ENCODE results near the gene LAGE3.

LAGE3 gene

GRCh38 chrX:154433605-154434004, 45.5 kb downstream of the LAGE3 start:
- ChIA-PET POLR2A (ENCODE audit: low non-redundant PET) (no interaction called here), CTCF (no interaction called here)
- no peak for DNase-seq (ENCODE audit: low spot score)
- TF ChIP-seq CTCF (conservative IDR thresholded peaks at IDR 0.05; ENCODE audit: low read depth): no peak
- H3K27ac ChIP-seq: peak overlapping the region; percentile 12; the same call in 1 of the 2 replicates

DNA sequence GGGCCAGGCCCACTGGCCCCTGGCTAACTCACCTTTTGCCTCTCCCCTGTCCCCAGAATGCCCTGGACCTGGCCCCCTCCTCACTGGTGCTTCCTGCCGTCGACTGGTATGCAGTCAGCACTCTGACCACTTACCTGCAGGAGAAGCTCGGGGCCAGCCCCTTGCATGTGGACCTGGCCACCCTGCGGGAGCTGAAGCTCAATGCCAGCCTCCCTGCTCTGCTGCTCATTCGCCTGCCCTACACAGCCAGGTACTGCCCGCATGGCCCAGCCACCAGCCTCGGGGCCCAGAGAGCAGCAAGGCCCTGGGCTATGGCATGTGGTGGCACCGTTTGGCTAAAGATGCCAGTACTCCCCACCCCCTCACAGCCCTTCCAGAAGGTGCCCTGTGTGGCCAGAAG, 46.9 kb downstream of the LAGE3 start:
- ChIA-PET CTCF (no interaction called here), POLR2A (ENCODE audit: low non-redundant PET) (no interaction called here)
- no peak for DNase-seq (ENCODE audit: low spot score)
- peak overlapping the region; percentile 10; the same call in 1 of the 2 replicates for H3K27ac ChIP-seq
- no peak for TF ChIP-seq CTCF (conservative IDR thresholded peaks at IDR 0.05; ENCODE audit: low read depth)

DNA sequence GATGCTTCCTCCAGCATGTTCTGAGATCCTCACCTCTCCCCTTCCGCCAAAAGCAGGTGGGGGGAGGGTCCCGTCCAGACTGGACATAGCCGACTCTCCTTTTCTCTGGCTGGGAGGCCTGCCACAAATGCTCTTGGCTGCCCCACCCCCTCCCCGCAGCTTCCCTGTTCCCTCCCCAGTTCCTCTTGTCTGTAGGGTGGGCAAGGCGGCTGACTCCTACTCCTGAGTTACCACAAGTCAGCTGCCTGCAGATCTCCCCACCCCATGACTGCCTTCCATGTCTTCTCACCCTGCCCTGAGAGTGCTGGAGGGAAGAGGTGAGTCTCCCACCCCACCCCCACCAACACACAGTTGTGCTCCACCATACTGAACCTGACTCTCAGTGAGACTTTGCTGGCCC, 47.7 kb downstream of the LAGE3 start:
- no peak for TF ChIP-seq CTCF (conservative IDR thresholded peaks at IDR 0.05; ENCODE audit: low read depth)
- CTCF ChIA-PET: no interaction called here
- no peak for DNase-seq (ENCODE audit: low spot score)
- peak overlapping the region; percentile 22 for H3K27ac ChIP-seq
- POLR2A ChIA-PET (ENCODE audit: low non-redundant PET): interaction anchor here (1.4 kb wide), 1 partner anchor 33 kb away, joined by 4 read pairs; the partner anchor contains the start of gene RPL10

DNA sequence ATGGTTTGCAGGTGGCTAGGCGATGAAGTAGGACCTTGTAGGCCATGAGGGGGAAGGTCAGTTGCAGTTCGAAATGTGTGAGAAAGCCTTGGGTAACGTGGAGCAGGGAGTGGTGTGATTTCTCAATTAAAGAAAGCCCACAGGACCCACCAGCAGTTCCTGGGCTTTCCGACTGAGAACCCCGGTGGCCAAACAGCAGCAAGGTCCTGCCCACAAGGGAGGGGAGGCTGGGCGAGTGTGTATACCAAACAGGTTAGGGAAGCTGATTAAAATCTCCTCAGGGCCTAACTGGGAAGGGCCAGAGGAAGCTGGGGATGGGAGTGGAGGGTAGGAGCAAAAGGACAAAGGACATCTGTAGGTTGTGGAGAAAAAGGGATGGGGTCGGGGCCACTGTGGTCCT, 48.2 kb downstream of the LAGE3 start:
- no peak for DNase-seq (ENCODE audit: low spot score)
- no peak for TF ChIP-seq CTCF (conservative IDR thresholded peaks at IDR 0.05; ENCODE audit: low read depth)
- ChIA-PET POLR2A (ENCODE audit: low non-redundant PET) (interaction anchor here (1.4 kb wide), 1 partner anchor 33 kb away, joined by 4 read pairs; the partner anchor contains the start of gene RPL10), CTCF (no interaction called here)
- H3K27ac ChIP-seq: peak overlapping the region; percentile 22

DNA sequence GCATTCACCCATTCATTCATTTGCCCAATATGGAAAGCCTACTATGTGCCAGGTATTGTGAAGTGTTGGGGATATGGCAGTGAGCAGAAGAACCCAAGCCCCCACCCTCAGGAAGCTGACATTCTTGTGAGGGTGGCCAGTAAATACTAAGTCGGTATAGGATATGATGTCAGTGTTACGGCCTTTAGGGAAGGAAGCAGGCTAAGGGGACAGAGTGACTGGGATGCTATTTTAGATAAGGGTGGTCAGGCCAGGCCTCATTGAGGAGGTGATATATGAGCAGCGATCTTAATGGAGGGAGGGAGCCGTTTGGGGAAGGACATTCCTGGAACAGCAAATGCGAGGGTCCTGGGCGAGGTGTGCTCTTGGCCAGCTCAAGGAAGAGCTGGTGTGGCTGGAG, 48.6 kb downstream of the LAGE3 start:
- CTCF ChIA-PET: no interaction called here
- POLR2A ChIA-PET (ENCODE audit: low non-redundant PET): interaction anchor here (1.4 kb wide), 1 partner anchor 32 kb away, joined by 4 read pairs; the partner anchor contains the start of gene RPL10
- no peak for DNase-seq (ENCODE audit: low spot score)
- TF ChIP-seq CTCF (conservative IDR thresholded peaks at IDR 0.05; ENCODE audit: low read depth): no peak
- peak overlapping the region; percentile 22 for H3K27ac ChIP-seq

- ChIA-PET POLR2A (ENCODE audit: low non-redundant PET) (no interaction called here), CTCF (no interaction called here)
- no peak overlapping the region for H3K27ac ChIP-seq
- DNase-seq (ENCODE audit: low spot score): no peak
- no peak for TF ChIP-seq CTCF (conservative IDR thresholded peaks at IDR 0.05; ENCODE audit: low read depth)
Observed at GRCh38 chrX:154429711-154430110, 49.4 kb downstream of the LAGE3 start.
